Measurements from ENCODE around the gene CCDC88C.

GRCh38 chr14:91438845-91439244 is 21.2 kb upstream of the CCDC88C start:
- TF ChIP-seq CTCF (conservative IDR thresholded peaks at IDR 0.05; ENCODE audit: low read depth in 2 of 2) (no peak), POLR2AphosphoS5 (IDR thresholded peaks at IDR 0.05; ENCODE audit: low read depth) (no peak), REST (IDR thresholded peaks at IDR 0.05; ENCODE audit: unreplicated experiment) (no peak), JUNB (IDR thresholded peaks at IDR 0.05; ENCODE audit: unreplicated experiment) (no peak), EZH2phosphoT487 (IDR thresholded peaks at IDR 0.05; ENCODE audit: unreplicated experiment) (no peak), EZH2 (IDR thresholded peaks at IDR 0.05; ENCODE audit: low read depth, unreplicated experiment) (no peak), CREB1 (CRISPR knock-in tag; IDR thresholded peaks at IDR 0.05; ENCODE audit: low read depth) (no peak), NANOG (IDR thresholded peaks at IDR 0.05; ENCODE audit: borderline replicate concordance) (no peak), ZNF114 (CRISPR knock-in tag; IDR thresholded peaks at IDR 0.05) (no peak), STAT1 (IDR thresholded peaks at IDR 0.05; ENCODE audit: unreplicated experiment) (no peak), ZNF331 (CRISPR knock-in tag; IDR thresholded peaks at IDR 0.05; ENCODE audit: low read depth) (no peak), ETS1 (IDR thresholded peaks at IDR 0.05) (no peak), ZNF462 (CRISPR knock-in tag; IDR thresholded peaks at IDR 0.05) (no peak)
